ENCODE results near the gene TSC22D1.

DNA sequence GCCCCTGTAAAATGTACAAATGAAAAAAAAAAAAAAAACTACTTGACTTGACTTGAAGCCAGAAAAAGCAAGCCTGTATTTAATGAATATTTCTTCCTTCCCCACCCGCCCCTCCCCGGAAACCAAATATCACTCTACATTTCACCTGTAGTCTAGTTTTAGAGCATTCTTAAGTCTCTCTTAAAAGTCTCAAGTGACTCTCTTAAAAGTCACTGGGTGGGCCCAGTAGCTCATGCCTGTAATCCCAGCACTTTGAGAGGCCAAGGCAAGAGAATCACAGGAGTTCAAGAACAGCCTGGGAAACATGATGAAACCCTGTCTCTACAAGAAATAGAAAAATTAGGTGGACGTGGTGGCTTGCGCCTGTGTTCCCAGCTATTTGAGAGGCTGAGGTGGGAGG is 72.0 kb downstream of the TSC22D1 start:
- TF ChIP-seq, protein P1, sequence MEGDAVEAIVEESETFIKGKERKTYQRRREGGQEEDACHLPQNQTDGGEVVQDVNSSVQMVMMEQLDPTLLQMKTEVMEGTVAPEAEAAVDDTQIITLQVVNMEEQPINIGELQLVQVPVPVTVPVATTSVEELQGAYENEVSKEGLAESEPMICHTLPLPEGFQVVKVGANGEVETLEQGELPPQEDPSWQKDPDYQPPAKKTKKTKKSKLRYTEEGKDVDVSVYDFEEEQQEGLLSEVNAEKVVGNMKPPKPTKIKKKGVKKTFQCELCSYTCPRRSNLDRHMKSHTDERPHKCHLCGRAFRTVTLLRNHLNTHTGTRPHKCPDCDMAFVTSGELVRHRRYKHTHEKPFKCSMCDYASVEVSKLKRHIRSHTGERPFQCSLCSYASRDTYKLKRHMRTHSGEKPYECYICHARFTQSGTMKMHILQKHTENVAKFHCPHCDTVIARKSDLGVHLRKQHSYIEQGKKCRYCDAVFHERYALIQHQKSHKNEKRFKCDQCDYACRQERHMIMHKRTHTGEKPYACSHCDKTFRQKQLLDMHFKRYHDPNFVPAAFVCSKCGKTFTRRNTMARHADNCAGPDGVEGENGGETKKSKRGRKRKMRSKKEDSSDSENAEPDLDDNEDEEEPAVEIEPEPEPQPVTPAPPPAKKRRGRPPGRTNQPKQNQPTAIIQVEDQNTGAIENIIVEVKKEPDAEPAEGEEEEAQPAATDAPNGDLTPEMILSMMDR (IDR thresholded peaks at IDR 0.05) = no peak
- TF ChIP-seq POLR2A (IDR thresholded peaks at IDR 0.05; ENCODE audit: low read depth) (no peak), EP300 (IDR thresholded peaks at IDR 0.05) (no peak)
